Measurements from ENCODE around the gene EVA1B.

- no peak for TF ChIP-seq CTCF (IDR thresholded peaks at IDR 0.05; ENCODE audit: low read depth, low read length, poor library complexity, severe bottlenecking)
- no peak for TF ChIP-seq EZH2phosphoT487 (IDR thresholded peaks at IDR 0.05; ENCODE audit: borderline replicate concordance, low read length)
Measured at GRCh38 chr1:36306902-36307456, 16.5 kb downstream of the EVA1B start.
